Activated CD4-positive, alpha-beta T cell treated with anti-CD3 and anti-CD28 coated beads, Interleukin-2, amount 50 U/mL, for 48 hours (primary cell): Measurements from ENCODE around the gene HMGCR.

ENCODE experiments used
- DNase-seq, 2 experiments: peaks; one replicate each; pipeline ENCODE4 v3.0.0-alpha.2; 2020

Gene HMGCR

DNA sequence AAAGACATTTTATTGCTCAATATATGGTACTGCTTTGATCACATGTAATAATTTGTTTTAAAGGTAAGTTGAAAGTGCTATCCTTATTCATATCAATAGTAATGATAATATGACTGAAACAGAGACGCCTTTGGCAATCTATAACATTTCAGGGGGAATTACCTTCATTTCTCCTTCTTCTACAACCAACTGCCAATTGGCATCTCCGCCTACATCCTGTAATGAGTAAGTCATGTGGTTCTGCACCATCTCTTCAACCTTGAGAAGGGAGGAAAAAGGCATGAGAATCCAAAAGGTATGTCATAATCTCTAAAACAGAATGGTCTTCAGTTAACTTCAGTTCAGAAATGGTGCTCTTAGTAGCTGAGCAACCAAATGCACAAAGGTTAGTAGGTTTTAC lies 52.4 kb downstream of the HMGCR start:
- no peak for DNase-seq

DNA sequence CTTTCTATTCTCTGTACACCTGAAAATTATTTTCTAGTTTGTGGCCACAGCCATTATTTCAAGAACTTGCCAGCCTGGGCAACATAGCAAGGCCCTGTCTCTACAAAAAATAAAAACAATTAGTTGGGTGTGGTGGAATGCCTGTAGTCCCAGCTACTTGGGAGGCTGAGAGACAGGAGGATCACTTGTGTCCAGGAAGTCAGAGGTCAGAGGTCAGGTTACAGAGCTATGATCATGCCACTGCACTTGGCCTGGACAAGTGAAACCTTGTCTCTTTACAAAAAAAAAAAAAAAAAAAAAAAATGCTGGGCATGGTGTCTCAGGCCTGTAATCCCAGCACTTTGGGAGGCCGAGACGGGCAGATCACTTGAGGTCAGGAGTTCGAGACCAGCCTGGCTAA lies 58.3 kb downstream of the HMGCR start:
- no peak for DNase-seq

DNA sequence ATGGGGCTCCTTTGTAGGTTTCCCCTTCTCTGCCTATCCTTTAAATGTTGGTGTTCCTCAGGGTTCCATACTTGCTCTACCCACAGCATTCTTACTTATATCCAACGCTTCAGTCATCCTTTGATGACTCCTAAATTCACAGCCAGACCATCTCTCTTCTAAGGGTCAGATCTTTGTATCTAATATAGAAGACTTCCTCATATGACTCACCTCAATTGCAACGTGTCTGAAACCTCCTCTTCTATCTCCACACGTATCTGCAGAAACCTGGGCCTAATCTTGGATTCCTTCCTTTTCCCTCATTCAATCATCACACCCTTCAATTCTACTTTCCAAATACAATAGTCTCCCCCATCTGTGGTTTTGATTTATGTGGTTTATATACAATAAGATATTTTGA lies 68.3 kb downstream of the HMGCR start:
- DNase-seq, result no peak
